ENCODE measurements around the gene PRMT5.

The PRMT5 gene

GRCh38 chr14:22872833-22873520 lies 56.2 kb downstream of the PRMT5 start:
- DNase-seq = no peak

GRCh38 chr14:22872033-22872832 lies 56.9 kb downstream of the PRMT5 start:
- no peak for DNase-seq

GRCh38 chr14:22871224-22872032 lies 57.7 kb downstream of the PRMT5 start, which contains the start of gene LRP10:
TSS of gene LRP10 (plus strand) at chr14:22871740. CDS start at chr14:22872304, 564 bp downstream.
- peak; percentile 92 for DNase-seq

GRCh38 chr14:22870811-22871223 lies 58.4 kb downstream of the PRMT5 start:
- no peak for DNase-seq
